Limb (tissue), 2 donors: Measurements from ENCODE around the gene COMTD1.

ENCODE experiments used
- DNase-seq, 2 donors: peaks; one replicate each; pipeline ENCODE4 v3.0.0-alpha.2; 2016; ENCODE audit errors: extremely low spot score in 2 of 2

COMTD1 gene

DNA sequence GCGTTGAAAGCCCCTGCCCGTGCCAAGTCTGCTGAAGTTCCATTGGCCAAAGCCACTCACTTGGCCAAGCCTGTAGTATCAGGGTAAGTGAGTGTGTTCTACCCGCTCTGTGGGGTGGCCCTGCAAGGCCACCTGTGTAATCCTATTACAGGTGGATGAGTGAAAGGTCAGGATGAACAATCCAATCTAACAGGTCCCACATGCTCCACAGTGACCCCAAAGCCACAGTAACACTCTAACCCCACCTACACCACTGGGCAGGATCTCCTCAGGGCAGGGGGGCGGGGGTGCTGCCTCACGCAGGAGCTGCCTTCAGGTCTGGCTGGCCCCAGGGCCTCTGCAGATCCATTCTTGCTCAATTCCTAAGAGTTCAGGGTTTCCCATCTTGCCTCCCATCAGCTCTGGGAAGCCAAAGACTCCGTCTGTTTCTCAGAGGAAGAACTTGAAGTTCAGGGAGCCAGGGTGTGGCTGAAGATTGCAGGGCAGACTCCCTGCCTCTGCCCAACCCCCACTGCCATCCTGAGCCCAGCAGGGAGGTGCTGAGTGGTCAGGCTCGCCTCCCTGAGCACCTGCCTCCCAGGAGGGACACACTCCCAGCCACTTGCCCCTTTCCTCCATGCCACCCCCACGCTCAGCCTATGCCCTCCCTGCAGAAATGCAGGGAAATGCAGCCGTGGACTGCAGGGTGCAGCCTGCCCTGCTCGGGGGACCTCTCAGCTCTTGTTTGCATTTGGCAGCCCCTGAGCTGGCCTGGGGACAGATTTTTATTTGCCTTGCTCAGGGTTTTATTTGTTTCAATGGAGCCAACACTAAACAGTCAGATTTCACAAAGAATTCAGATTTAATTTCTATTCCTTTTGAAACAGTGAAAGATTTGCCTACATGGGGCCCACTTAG is 9.8 kb upstream of the COMTD1 start:
- DNase-seq: peak in 1 of 2 donors; percentile 27

DNA sequence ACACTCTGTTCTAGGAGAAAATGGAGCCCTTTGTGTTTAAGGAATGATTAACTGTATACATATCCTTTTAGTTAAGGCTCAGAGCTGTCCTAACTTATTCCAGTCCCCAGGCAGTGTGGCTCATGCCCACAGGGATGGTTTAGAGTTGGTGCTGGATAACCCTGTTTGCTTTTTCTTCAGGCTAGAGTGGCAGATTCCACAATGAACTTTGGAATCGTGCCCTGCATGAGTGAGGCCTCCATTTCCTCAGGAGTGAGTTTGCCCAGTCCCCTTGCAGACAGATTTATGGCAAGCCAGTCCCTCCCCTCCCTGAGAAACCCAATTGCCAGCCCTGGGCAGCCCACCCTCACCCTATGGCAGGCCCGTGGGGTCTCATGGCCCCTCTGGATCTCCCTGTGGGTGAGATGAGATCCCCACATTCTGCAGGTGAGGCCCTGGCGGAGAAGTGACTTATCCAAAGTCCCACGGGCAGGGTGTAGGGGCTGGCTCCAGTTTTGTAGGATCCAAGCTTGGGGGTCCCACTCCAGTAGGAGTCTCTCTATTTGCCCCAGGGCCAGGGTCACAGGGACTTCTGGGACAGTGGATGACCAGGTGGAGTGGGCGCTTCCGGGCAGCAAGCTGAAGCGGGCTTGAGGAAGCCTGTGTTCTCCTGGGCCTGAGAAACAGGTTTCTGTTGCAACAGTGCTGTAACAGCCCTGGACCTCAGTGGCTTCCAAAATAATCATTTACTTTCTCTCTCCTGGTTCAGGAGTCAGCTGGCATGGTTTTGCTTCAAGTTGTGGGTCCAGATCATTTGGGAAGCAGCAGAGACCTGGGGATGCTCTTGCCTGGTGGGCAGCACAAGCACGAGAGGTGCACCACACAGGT is 9.0 kb upstream of the COMTD1 start:
- DNase-seq: peak in 1 of 2 donors; percentile 14

DNA sequence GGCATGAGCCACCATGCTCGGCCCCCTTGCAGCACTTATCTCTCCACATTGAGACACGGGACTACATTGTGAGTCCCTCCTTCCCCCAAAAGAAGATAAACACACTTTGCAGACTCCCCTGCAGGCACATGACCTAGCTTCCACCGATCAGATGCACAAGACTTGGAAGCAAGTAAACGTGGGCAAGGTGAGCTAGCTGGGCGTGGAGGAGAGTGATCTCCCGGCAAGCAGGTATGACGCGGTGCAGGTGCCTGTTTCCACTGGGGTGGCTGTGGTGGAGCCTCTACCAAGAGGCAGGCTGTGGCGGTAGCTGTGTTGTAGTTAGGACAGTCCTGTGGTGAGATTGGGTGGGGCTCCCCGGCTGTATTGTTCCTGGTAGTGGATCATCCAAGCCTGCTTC is 7.7 kb upstream of the COMTD1 start:
- DNase-seq: no peak

DNA sequence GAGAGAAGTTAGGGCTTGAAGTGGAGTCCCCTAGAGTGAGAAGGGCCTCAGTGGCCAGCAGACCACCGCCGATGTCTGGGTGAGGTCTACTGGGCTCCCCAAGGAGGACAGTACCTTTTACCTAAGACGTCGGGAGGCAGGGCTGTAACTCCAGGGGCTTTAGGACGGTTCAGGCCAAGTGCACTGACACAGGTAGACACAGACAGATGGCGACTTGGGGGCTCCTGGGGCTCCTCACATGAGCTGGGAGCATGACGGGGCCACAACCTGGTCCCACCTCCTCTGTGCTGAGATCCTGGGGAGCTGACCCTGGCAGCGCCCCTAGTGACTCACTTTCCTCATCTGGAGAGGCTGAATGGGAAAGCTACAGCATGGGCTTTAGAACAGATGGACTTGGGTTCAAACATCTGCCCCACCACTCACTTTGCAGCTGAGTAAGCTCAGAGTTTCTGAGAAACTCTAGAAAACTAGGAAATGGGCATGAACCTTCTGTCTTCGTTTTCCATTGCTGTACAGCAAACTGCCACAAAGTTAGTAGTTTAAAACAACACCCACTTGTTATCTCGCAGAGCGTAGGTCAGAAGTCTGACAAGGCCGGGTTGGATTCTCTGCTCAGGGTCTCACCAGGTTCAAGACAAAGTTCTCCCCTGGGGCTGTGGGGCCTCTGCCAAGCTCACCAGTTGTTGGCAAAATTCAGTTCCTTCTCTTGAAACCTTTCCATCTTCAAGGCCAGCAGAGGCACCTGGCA is 4.7 kb upstream of the COMTD1 start:
- DNase-seq: no peak

DNA sequence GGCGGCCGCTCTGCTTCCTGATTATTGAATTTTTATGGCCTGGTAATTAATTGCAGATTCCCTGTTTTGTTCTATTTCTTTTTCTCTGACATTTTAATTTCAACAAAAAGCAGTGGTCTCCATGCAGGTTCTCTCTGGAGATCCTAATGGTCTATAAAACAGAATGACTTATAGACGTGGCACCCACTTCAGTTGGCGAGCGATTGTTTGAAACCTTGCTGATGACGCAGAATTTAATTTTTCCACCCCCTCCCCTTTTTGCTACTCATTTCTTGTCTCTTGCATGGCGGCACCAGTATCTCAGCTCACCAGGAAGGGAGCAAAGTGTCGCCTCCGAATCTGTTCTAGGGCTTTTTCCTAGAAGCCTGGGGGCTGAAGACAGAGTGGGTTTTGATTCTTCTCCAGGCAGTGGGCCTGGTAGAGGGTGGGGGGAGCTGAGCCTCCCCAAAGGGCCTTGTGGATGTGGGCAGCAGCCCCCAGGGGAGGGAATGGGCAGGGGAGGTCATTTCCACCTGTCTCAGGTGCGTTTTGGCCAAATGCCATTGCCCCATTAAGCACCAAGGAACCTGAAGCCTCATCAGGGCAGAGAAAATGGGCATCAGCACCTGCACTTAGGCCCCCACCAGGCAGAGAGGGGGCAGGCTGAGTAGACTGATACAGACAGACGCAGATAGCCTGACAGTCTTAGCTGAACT is 3.5 kb upstream of the COMTD1 start:
- DNase-seq: peak in 1 of 2 donors; percentile 21

DNA sequence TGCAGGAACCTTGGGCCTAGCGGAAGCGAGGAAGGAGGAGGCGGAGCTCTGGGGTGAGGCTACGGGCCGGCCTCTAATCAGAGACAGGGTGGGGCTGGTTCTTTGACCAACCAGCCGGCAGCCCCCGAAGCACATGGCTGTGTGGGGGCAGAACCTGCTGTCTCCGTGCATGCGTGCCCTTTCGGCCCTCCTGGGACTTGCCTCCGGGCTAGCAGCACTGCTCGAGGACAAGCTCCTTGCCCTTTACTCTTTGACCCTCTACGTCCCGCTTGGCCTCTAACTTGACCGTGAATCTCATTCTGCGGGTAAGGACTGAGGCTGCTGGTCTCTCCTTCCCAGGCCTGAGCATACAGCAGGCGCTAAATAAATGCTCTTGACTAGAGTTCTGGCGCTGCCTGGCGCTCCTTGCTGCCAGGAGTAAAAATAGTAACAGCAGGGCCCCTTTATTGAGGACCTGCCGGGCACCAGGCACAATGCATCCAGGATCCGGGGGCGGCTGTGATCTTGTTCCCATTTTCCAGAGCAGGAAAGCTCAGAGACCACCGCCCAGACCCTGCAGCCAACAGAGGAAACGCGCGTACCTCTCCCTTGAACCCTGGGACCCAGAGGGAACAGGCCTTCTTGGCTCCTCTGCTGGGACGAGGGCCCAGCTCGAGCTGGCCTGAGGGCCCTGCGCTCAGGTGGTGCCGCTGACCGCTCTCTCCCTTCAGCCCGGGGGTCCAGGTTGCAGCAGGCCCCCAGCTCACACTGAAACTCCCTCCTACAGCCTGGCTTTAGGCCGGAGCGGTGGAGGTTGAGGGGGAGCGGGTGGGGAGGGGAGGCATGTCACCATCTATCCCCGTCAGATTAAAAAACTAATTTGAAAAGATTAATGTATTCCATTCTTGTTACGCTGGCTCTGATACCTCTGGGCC is 2.7 kb upstream of the COMTD1 start:
- DNase-seq: no peak

DNA sequence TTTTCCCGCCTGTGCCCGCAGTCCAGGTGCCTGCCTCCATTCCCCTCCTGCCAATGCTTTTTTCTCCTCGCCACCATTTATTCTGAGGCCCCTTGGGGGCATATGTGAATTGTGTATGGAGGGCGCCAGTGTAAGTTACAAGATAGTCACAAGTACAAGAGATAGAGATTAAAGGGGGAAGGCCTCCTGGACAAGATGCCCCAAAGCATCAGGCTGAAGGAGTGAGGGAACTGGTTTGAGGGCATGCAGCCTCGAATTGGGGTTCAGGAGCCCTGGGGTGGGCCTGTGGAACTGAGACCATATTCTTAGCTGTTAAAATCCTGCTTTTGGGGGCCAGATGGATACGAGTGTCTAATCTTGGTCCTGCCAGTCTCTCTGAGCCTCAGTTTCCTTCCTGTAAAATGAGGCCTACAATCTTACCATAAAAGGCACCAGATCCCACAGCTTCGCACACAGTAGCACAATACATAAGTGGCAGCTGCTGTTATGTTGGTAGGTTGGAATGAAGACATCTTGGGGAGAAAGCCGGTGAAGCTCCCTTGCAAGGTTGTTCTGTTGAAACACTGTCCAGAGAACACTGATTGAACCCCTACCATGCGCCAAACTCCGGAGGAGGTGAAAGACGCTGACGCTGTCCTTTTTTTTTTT is 545 bp upstream of the COMTD1 start:
- no peak for DNase-seq

DNA sequence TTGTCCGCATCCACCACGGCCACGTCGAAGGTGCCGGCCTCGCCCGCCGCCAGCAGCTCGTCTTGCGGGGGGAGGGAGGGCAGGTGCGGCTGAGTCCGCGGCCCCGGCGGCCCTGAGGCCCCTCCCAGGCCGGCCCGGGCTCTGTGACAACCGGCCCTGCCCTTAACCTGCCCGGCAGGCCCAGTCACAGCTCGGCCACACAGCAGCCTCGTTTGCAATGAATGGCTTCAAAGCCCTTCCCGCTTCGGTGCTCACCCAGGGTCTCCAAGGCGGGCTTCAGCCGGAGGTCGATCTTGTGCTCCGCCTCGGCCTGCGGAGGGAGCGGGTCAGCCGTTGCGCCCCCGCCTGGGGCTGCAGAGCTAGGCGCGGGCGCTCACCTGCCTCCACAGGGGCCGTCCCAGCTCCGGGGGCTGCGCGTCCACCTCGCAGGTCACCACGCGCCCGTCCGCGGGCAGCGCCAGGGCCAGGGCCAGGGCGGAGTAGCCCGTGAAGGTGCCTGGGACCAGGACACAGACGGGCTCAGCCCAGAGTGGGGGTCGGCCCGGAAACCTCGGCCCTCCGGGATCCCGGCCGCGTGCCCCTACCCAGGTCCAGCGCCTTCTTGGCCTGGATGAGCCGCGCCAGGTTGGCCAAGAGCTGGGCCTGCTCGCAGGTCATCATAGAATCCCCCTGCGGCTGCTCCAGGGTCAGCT is 928 bp downstream of the COMTD1 start:
- no peak for DNase-seq

DNA sequence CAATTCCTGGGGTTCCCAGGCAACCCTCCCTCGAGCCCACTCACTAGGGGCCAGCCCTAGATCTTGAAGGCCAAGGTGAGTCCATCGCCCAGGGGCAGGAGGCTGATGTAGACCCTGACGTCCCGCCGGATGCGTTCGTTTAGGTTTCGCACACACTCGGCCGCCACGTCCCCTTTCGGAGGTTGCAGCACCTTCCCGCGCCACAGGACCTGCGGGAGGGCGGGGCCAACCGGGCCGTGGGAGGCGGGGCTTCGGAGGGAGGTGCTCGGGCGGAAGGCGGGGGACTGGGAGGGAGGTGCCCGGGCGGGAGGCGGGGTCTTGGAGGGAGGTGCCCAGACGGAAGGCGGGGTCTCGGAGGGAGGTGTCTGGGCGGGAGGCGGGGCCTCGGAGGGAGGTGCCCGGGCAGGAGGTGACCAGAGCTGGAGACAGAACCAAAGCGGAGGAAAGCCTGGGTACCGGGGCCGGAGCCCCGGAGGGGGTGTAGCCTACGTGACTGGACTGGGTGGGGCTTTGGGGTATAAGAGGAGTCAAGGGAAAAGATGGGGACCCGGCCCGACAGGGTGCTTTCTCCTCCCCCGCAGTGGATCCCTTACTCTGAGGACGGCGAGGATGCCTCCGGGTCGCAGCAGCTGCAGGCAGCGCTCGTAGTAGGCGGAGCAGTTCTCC is 1.6 kb downstream of the COMTD1 start:
- peak; percentile 56 to 91 for DNase-seq

DNA sequence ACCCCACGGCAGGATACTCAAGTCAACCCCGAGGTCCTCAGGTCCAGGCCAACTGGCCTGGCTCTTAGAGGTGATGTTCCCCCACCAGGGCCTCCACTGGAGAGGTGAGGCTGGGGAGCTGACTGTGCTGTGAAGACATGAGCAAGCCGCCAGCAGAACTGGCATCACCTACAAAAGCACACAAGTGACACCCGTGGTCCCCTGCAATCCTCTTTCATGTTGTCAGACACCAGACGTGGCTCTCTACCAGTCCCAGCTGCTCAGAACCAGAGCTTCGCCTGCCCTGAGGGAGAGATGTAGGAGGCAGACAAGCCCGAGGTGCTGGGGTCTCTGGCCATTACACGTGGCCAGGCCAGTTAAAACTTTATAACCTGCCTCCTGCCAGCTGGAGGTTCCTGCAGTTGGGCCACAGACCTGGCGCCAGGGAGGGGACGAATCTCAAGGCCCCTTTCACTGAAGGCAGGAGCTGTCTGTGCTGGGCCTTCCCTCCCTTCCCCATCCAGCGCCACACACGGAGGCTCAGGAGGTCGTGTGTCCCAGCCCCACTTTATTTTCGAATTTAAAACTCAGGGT is 2.2 kb downstream of the COMTD1 start:
- no peak for DNase-seq

DNA sequence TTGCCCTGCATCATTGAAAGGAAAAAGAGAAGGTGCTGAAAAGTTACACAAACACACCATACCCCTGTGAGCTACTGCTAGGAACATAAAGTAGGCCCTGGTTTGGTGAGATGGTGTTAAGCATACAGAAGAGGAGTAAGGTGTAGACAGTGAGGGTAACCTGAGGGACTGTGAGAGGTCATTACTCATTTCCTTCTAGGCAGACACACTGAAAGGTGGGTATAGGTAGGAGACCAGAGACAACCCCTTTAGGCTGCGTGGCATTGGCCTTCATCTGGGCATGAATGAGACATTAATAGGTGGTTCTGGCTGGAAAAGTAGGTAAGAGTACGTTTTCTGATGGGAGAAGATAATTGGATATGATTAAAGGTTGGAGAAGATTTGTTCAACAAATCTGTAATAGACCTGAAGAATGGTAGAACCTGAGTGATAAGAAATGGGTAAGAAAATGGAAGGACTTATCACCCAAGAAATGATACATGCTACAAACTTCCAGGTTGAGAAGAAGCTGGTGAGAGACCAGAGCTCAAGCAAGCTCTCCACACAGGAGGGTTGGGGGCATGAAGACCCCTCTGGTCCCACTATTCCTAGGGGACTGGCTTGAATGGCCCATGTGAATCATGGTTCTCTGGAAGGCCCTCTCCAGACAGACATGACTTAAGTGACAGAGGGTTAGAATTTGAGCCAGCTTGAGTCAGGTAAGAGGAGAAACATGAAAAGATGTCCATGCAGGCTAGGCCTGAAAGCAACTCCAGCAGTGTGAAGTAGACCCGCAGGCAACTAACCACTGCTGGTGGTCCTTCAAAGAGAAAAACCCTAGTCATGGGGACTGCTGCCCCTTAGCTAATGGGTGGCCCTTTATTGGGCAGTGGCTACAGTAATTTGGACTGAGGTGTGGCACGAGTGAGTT is 3.8 kb downstream of the COMTD1 start:
- DNase-seq: no peak

DNA sequence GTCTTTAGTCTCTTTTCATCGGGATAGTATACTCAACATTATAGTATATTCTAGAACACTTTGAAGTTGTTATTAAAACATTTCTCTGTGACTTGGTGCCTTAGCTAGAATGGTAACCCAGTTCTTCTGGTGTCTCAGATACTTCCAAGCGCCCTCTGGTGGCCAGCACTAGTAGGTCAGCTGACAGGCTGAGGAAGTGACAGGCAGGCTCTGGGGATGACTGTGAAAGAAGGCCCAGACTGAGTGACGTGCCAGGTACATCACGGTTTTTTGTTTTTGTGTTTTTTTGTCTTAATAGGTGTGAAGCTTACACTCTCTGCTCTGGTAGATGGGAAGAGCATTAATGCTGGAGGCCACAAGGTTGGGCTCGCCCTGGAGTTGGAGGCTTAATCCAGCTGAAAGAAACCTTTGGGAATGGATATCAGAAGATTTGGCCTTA is 5.1 kb downstream of the COMTD1 start:
- DNase-seq: peak; percentile 81 to 87

DNA sequence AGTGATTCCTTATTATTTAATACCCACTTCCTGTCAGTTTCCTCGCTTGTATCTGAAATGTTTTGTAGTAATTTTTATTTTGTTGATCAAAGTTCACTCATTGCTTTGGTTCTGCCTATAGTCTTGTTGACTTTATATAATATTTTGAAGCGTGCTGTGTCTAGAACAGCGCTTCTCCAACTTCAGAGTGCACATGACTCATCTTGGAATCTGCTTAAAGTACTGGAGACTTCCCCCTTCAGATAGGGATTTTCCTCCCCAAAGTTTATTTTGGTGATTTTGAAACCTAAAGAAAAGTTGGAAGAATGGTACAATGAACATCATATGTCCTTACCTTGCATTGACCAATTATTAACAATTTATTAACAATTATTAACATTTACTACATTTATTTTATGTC is 5.8 kb downstream of the COMTD1 start:
- no peak for DNase-seq

DNA sequence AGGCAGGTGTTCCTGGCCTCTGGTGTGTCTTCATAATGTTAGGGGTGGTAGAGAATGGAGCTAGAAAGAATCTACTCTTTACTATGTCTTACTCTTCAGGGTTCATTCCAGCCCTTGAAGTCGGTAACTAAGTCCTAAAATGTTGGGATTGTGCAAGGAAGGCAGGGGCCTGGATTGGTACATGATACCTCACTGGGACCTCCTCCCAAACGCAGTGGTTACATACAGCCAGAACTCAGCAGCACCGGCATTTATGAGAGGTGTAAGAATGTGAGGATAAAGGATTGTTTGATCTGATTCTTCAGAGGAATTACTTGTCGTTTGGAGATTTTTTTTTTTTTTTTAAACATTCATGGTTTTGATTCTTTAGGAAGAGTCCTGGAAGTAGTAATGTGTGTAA is 6.9 kb downstream of the COMTD1 start:
- DNase-seq: no peak

DNA sequence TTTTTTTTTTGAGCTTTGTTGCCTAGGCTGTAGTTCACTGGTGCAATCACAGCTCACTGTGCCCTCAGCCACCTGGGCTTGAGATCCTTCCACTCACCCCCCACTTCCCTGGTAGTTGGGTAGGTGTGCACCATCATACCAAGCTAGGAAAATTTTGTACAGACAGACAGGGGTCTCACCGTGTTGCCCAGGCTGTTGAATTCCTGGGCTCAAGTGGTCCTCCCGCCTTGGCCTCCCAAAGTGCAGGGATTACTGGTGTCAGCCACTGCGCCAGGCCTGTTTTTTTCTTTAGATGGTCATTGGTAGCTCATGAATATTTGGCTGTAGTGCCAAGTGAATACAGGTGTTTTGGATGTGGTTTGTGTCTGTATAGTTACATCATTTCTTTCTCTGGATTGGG is 7.5 kb downstream of the COMTD1 start:
- no peak for DNase-seq

DNA sequence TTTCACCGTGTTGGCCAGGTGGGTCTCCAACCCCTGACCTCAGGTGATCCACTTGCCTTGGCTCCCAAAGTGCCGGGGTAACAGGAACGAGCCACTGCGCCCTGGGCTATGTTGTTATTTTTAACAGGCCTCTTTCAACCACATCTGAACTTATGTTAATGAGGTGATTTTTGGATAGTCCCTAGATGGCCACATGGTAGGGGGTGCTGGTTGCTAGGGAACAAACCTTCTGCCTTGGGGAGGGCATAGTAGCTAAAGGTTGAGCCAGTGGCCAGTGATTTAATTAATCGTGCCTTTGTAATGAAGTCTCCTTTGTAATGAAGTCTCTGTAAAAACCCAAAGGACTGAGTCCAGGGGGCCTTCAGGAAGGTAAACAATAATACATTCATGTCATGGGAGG is 9.1 kb downstream of the COMTD1 start:
- no peak for DNase-seq

DNA sequence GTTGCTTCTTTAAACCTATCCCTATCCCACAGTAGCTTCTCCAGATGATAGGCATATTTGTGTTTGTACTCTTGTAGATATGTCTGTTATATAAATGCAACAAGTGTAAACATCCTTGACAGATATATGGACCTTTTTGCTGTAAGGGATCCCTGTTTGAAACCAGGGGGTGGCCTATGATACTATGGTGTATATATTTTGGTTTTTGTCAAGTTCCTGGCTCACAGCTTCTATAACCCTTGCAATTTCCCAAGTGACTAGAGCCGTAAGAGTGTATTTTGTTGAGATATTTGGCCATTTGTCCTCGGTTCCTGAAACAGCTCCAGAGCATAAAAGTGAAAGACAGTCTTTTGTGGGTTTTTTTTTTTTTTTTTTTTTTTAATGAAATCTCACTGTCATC is 9.7 kb downstream of the COMTD1 start:
- DNase-seq: no peak
